ENCODE data around the gene MRPL24.

- TF ChIP-seq, protein P1, sequence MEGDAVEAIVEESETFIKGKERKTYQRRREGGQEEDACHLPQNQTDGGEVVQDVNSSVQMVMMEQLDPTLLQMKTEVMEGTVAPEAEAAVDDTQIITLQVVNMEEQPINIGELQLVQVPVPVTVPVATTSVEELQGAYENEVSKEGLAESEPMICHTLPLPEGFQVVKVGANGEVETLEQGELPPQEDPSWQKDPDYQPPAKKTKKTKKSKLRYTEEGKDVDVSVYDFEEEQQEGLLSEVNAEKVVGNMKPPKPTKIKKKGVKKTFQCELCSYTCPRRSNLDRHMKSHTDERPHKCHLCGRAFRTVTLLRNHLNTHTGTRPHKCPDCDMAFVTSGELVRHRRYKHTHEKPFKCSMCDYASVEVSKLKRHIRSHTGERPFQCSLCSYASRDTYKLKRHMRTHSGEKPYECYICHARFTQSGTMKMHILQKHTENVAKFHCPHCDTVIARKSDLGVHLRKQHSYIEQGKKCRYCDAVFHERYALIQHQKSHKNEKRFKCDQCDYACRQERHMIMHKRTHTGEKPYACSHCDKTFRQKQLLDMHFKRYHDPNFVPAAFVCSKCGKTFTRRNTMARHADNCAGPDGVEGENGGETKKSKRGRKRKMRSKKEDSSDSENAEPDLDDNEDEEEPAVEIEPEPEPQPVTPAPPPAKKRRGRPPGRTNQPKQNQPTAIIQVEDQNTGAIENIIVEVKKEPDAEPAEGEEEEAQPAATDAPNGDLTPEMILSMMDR (tag by site-specific recombination; IDR thresholded peaks at IDR 0.05), result no peak
- TF ChIP-seq KLF17 (tag by site-specific recombination; IDR thresholded peaks at IDR 0.05) (no peak; the same call in 1 of the 2 replicates), ZBTB26 (tag by site-specific recombination; optimal IDR thresholded peaks at IDR 0.05) (no peak), ZNF555 (tag by site-specific recombination; conservative IDR thresholded peaks at IDR 0.05) (no peak)
Measured at GRCh38 chr1:156706657-156707416, 34.1 kb downstream of the MRPL24 start.

Data from HEK293 (cell line).